ENCODE data around the gene CBLN2.

- TF ChIP-seq CTCF (IDR thresholded peaks at IDR 0.05) (no peak), POLR2A (IDR thresholded peaks at IDR 0.05) (no peak)
Measured at GRCh38 chr18:72541871-72542332, 2.2 kb downstream of the CBLN2 start.
